HepG2 (cell line): ENCODE data around the gene KCND3. TPM values are rescaled to one million over a fixed set of nuclear protein-coding genes. Genes with fewer than 3 reads are reported as not detected.

Source experiments
- ATAC-seq: fragments of 200-7000 bp; cut with Tn5 transposase; 3 replicates; pipeline ENCODE4 v1.9.1; 2020; ENCODE audit warnings: mild to moderate bottlenecking, moderate library complexity
- BruUV-seq: library from RNA; stranded (reverse); fragments of 400-500 nt; replicated peaks from 2 replicates; lab custom pipeline; 2021; lab: Mats Ljungman, UMichigan
- CTCF ChIA-PET: fragments of 300-600 bp; formaldehyde crosslinking; extraction: SDS; loops from one replicate; lab custom pipeline; 2021; ENCODE audit warnings: low total read pairs, inconsistent platforms, low intra/inter-chr PET ratio; lab: Yijun Ruan, JAX
- POLR2A ChIA-PET: fragments of 350-600 bp; sonication (Branson Sonifier 250); formaldehyde crosslinking; loops from one replicate; lab custom pipeline; 2020; ENCODE audit warnings: antibody characterized with exemption, inconsistent platforms; lab: Yijun Ruan, JAX
- DNase-seq: peaks from one replicate; pipeline ENCODE4 v3.0.0-alpha.2; 2015; ENCODE audit warnings: low spot score
- FAIRE-seq: peaks from 3 replicates; lab custom pipeline; 2011; peaks lifted over from hg19 to GRCh38; lab: Jason Lieb, UNC
- H2AFZ ChIP-seq: one replicate; pipeline ENCODE4 v1.6.1; 2011; ENCODE audit warnings: low read length, inconsistent platforms
- H3K27ac ChIP-seq: fragments of 300-600 bp; 3 replicates; pipeline ENCODE4 v1.8.0; 2011; ENCODE audit warnings: mixed run types, mild to moderate bottlenecking, mixed read lengths, low read length, inconsistent platforms; ENCODE audit not compliant: insufficient read depth; ENCODE audit errors: extremely low read length
- H3K27me3 ChIP-seq, 2 experiments: fragments of 200-600 bp in 1 of 2; 2 replicates in 1 of 2; 3 replicates in 1 of 2; pipeline versions ENCODE4 v1.6.0 to v1.8.0; 2011; ENCODE audit warnings: low read length in 2 of 2, mild to moderate bottlenecking in 2 of 2, moderate library complexity in 2 of 2, inconsistent platforms in 1 of 2; ENCODE audit not compliant: insufficient read depth in 2 of 2, control insufficient read depth in 1 of 2
- H3K36me3 ChIP-seq, 2 experiments: fragments of 200-600 bp in 1 of 2; replicated peaks in 1 of 2; 2 replicates in 1 of 2; 3 replicates in 1 of 2; pipeline versions ENCODE4 v1.5.1 to v1.8.0; 2011; ENCODE audit warnings: low read length in 2 of 2, inconsistent platforms in 1 of 2; ENCODE audit not compliant: insufficient read depth in 2 of 2, control insufficient read depth in 1 of 2
- H3K4me1 ChIP-seq: 2 replicates; pipeline ENCODE4 v1.5.1; 2012; ENCODE audit warnings: low read length, inconsistent platforms; ENCODE audit not compliant: insufficient read depth
- H3K4me2 ChIP-seq: 2 replicates; pipeline ENCODE4 v1.6.0; 2011; ENCODE audit warnings: low read depth, low read length, inconsistent platforms
- H3K4me3 ChIP-seq, 3 experiments: fragments of 200-600 bp in 1 of 3; sonication (generic), shearing (Covaris generic) in 1 of 3; replicated peaks in 1 of 3; 2 replicates each; pipeline ENCODE4 v1.5.1; 2011 to 2016; ENCODE audit warnings: low read length in 3 of 3, inconsistent platforms in 2 of 3, low read depth in 2 of 3, mild to moderate bottlenecking in 2 of 3, control low read depth in 1 of 3, mixed read lengths in 1 of 3; ENCODE audit not compliant: insufficient read depth in 1 of 3
- H3K79me2 ChIP-seq: one replicate; pipeline ENCODE4 v1.6.1; 2011; ENCODE audit warnings: low read length, inconsistent platforms; ENCODE audit not compliant: insufficient read depth
- H3K9ac ChIP-seq: 2 replicates; pipeline ENCODE4 v1.6.0; 2011; ENCODE audit warnings: mild to moderate bottlenecking, low read depth, low read length, inconsistent platforms; ENCODE audit not compliant: insufficient read depth
- H3K9me3 ChIP-seq: 2 replicates; pipeline ENCODE4 v1.5.1; 2012; ENCODE audit warnings: mild to moderate bottlenecking, low read length
- H4K20me1 ChIP-seq: 2 replicates; pipeline ENCODE4 v1.6.0; 2011; ENCODE audit warnings: inconsistent platforms, mild to moderate bottlenecking, low read length, moderate library complexity; ENCODE audit not compliant: insufficient read depth
- AHR ChIP-seq: IDR thresholded peaks from 2 replicates; pipeline ENCODE4 v1.6.1; 2018; ENCODE audit warnings: missing genetic modification reagents, missing compliant biosample characterization
- ARNT2 ChIP-seq: sonication (generic); formaldehyde crosslinking; IDR thresholded peaks from 2 replicates; pipeline ENCODE4 v1.8.0; 2022; ENCODE audit warnings: mild to moderate bottlenecking, low read depth, missing genetic modification reagents, moderate library complexity
- FOSL2 ChIP-seq: sonication (generic); formaldehyde crosslinking; IDR thresholded peaks from 2 replicates; pipeline ENCODE4 v1.4.0; 2020; ENCODE audit warnings: missing genetic modification reagents
- HNF4A ChIP-seq: sonication (generic); formaldehyde crosslinking; IDR thresholded peaks from 2 replicates; pipeline ENCODE4 v1.4.0; 2020; ENCODE audit warnings: missing genetic modification reagents
- NFATC3 ChIP-seq: sonication (generic); formaldehyde crosslinking; IDR thresholded peaks from 2 replicates; pipeline ENCODE4 v1.5.1; 2020; ENCODE audit warnings: mild to moderate bottlenecking, missing genetic modification reagents
- SPEN ChIP-seq: sonication (generic); formaldehyde crosslinking; IDR thresholded peaks from 2 replicates; pipeline ENCODE4 v1.5.1; 2020; ENCODE audit warnings: low read depth, mild to moderate bottlenecking, missing genetic modification reagents
- ZBTB7B ChIP-seq: sonication (generic); formaldehyde crosslinking; IDR thresholded peaks from 2 replicates; pipeline ENCODE4 v1.4.0; 2020; ENCODE audit warnings: missing genetic modification reagents
- ZNF33A ChIP-seq: sonication (generic); formaldehyde crosslinking; IDR thresholded peaks from 2 replicates; pipeline ENCODE4 v1.5.1; 2020; ENCODE audit warnings: missing genetic modification reagents, mild to moderate bottlenecking, moderate library complexity, borderline replicate concordance
- WGBS: methylation state at CpG from one replicate; pipeline ENCODE4 v1.1.6; 2017; ENCODE audit warnings: low lambda C conversion rate; 5-methylcytosine and 5-hydroxymethylcytosine counted together
- in situ Hi-C: cut with HindIII; loops from 2 replicates; pipeline ENCODE4 v1.10.0; 2017; ENCODE audit warnings: low pct_unique_long_range_greater_than_20kb; ENCODE audit not compliant: extremely low pct_ligation_motif_present
- intact Hi-C: fragments of 100-400 bp; cut with micrococcal nuclease; formaldehyde crosslinking; loops from one replicate; pipeline ENCODE4 v1.10.0; 2022; ENCODE audit not compliant: unreplicated experiment
- polyA plus RNA-seq, 8 experiments: library from polyadenylated mRNA; depleted of rRNA in 3 of 8; stranded (reverse) in 7 of 8; unstranded in 1 of 8; fragments of >200 nt; fragmentation: Illumina TruSeq in 4 of 8; extraction: Trizol in 4 of 8; gene quantifications; 2 replicates each; pipeline versions ENCODE4 v1.2.1 to v1.2.3, GENCODE V29; 2011 to 2016; ENCODE audit warnings: low read depth in 4 of 8, missing spikeins in 1 of 8, mixed read lengths in 1 of 8; ENCODE audit not compliant: insufficient read depth in 1 of 8
- total RNA-seq, 5 experiments: library from RNA; depleted of rRNA; stranded (reverse); fragments of >200 nt; fragmentation: Illumina TruSeq; extraction: Trizol; gene quantifications; 2 replicates each; pipeline ENCODE4 v1.2.3, GENCODE V29; 2016; ENCODE audit warnings: low read depth in 1 of 5
- TF ChIP-seq, protein P1 (sequence below): sonication (generic); formaldehyde crosslinking; IDR thresholded peaks from 2 replicates; pipeline ENCODE4 v1.5.0; 2020; ENCODE audit warnings: missing genetic modification reagents
- TF ChIP-seq, protein P2 (sequence below): sonication (generic); formaldehyde crosslinking; IDR thresholded peaks from 2 replicates; pipeline ENCODE4 v1.4.0; 2020; ENCODE audit warnings: missing genetic modification reagents; ENCODE audit errors: not compliant biosample characterization
- TF ChIP-seq, protein P3 (sequence below): sonication (generic); formaldehyde crosslinking; IDR thresholded peaks from 2 replicates; pipeline ENCODE4 v1.5.0; 2020; ENCODE audit warnings: mild to moderate bottlenecking, low read depth, missing genetic modification reagents, borderline replicate concordance
- TF ChIP-seq, protein P4 (sequence below): sonication (generic); formaldehyde crosslinking; IDR thresholded peaks from 2 replicates; pipeline ENCODE4 v1.9.0; 2022; ENCODE audit warnings: missing genetic modification reagents, mild to moderate bottlenecking, borderline replicate concordance

The KCND3 gene
- total and polyA plus RNA-seq, 2 of the 13 experiments (the other 11 are each of a cell fraction or from before 2014, with no cell fraction given) = 0.04 TPM; not detected in 1

DNA sequence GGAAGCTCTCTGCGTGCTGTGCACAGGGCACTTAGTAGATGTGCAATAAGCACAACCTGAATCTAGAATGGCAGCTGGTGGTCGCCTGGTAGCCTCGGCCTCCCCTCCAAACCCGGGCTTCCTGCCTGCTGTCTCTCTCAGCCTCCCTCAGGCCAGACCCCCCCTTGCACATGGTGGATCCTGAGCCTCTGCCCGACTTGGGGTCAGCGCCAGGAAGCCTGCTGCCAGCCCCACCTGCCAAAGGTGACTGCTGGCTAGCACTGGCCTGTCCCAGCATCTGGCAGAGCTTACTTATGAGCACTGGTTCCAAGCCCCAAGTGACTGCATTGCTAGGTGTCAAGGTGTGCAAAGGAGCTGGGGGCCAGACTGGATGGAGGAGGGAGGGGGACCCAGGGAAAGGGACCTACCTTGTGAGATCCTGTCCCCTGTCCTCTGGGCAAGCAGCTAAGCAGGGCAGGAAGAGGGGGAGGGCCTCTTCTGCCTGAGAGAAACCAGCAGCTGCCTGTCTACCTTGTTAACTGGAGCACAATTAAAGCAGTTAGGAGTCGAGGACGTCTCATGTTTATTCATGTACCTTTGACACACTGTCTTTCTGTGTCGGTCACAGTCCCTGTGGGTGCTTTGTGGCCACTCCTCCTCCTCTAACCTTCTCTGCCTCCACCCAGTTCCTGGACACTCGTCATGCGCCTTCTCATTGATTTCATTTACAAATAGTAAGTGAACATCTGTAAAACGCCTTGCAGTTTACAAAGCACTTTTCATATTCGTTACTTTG lies 132.9 kb downstream of the KCND3 start:
- no peaks in the 10 kb centered on the region for H4K20me1 ChIP-seq
- intact Hi-C loops = no loop called here
- TF ChIP-seq ARNT2 (CRISPR knock-in tag) (no peak), AHR (CRISPR knock-in tag) (no peak), SPEN (no peak), FOSL2 (CRISPR knock-in tag) (no peak), ZBTB7B (CRISPR knock-in tag) (no peak), NFATC3 (CRISPR knock-in tag) (no peak), ZNF33A (CRISPR knock-in tag) (no peak), HNF4A (no peak)
- TF ChIP-seq, protein P1, sequence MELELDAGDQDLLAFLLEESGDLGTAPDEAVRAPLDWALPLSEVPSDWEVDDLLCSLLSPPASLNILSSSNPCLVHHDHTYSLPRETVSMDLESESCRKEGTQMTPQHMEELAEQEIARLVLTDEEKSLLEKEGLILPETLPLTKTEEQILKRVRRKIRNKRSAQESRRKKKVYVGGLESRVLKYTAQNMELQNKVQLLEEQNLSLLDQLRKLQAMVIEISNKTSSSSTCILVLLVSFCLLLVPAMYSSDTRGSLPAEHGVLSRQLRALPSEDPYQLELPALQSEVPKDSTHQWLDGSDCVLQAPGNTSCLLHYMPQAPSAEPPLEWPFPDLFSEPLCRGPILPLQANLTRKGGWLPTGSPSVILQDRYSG (CRISPR knock-in tag) = no peak
- TF ChIP-seq, protein P2, sequence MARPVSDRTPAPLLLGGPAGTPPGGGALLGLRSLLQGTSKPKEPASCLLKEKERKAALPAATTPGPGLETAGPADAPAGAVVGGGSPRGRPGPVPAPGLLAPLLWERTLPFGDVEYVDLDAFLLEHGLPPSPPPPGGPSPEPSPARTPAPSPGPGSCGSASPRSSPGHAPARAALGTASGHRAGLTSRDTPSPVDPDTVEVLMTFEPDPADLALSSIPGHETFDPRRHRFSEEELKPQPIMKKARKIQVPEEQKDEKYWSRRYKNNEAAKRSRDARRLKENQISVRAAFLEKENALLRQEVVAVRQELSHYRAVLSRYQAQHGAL (CRISPR knock-in tag) = no peak
- TF ChIP-seq, protein P3, sequence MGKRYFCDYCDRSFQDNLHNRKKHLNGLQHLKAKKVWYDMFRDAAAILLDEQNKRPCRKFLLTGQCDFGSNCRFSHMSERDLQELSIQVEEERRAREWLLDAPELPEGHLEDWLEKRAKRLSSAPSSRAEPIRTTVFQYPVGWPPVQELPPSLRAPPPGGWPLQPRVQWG (CRISPR knock-in tag) = no peak
- TF ChIP-seq, protein P4, sequence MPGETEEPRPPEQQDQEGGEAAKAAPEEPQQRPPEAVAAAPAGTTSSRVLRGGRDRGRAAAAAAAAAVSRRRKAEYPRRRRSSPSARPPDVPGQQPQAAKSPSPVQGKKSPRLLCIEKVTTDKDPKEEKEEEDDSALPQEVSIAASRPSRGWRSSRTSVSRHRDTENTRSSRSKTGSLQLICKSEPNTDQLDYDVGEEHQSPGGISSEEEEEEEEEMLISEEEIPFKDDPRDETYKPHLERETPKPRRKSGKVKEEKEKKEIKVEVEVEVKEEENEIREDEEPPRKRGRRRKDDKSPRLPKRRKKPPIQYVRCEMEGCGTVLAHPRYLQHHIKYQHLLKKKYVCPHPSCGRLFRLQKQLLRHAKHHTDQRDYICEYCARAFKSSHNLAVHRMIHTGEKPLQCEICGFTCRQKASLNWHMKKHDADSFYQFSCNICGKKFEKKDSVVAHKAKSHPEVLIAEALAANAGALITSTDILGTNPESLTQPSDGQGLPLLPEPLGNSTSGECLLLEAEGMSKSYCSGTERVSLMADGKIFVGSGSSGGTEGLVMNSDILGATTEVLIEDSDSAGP = no peak
- no peak for ATAC-seq
- in situ Hi-C loops = no loop called here
- no peak overlapping the region for H2AFZ ChIP-seq
- no peaks in the 10 kb centered on the region for H3K9me3 ChIP-seq
- whole genome bisulfite sequencing = 12% methylated on average over 8 of the region's 13 CpGs
- no peak overlapping the region for H3K4me3 ChIP-seq
- H3K9ac ChIP-seq = no peak overlapping the region
- H3K27me3 ChIP-seq = peaks cover 2 to 33% of the 10 kb centered on the region in 2 experiments; a peak in 4 of 5 replicates
- CTCF ChIA-PET = no interaction called here
- POLR2A ChIA-PET = no interaction called here
- DNase-seq = no peak
- no peaks in the 10 kb centered on the region for H3K79me2 ChIP-seq
- H3K4me1 ChIP-seq = no peaks in the 10 kb centered on the region
- no peak for FAIRE-seq
- H3K4me2 ChIP-seq = no peak overlapping the region
- no peaks in the 10 kb centered on the region for H3K36me3 ChIP-seq
- no peak overlapping the region for H3K27ac ChIP-seq
- BruUV-seq = no TSS peak
